BLaER1 treated with 17β-estradiol and CSF1 and Interleukin-3, amounts not matched to agents 10 nM and 100 nM (cell line): ENCODE measurements around the gene CSAD.
"Not testable (repeated sequence)": the region's sequence is repeated elsewhere in the genome, so short reads cannot be mapped to it uniquely, and the experiment has no call there.

Source experiments
- H3K27ac ChIP-seq, 11 experiments: shearing (Covaris generic); formaldehyde crosslinking; 2 replicates each; pipeline ENCODE4 v1.8.1; 2022
- H3K27me3 ChIP-seq, 11 experiments: shearing (Covaris generic); formaldehyde crosslinking; 2 replicates each; pipeline ENCODE4 v1.8.1; 2022
- H3K36me3 ChIP-seq, 11 experiments: shearing (Covaris generic); formaldehyde crosslinking; 2 replicates each; pipeline ENCODE4 v1.8.1; 2022
- H3K4me1 ChIP-seq, 10 experiments: shearing (Covaris generic); formaldehyde crosslinking; 2 replicates each; pipeline ENCODE4 v1.8.1; 2022
- H3K4me2 ChIP-seq, 11 experiments: shearing (Covaris generic); formaldehyde crosslinking; 2 replicates each; pipeline ENCODE4 v1.8.1; 2022
- H3K4me3 ChIP-seq, 10 experiments: shearing (Covaris generic); formaldehyde crosslinking; 2 replicates each; pipeline ENCODE4 v1.8.1; 2022
- H3K9ac ChIP-seq, 11 experiments: shearing (Covaris generic); formaldehyde crosslinking; 2 replicates each; pipeline ENCODE4 v1.8.1; 2022
- H3K9me3 ChIP-seq, 11 experiments: shearing (Covaris generic); formaldehyde crosslinking; replicated peaks in 1 of 11; 2 replicates each; pipeline ENCODE4 v1.8.1; 2022
- H4K20me1 ChIP-seq, 11 experiments: shearing (Covaris generic); formaldehyde crosslinking; 2 replicates each; pipeline ENCODE4 v1.8.1; 2022
- Cebpa-rat ChIP-seq, 11 experiments: shearing (Covaris generic); IDR thresholded peaks; 2 replicates each; pipeline ENCODE4 v1.8.1; 2022

The CSAD gene

GRCh38 chr12:53122961-53123468, 57.7 kb downstream of the CSAD start:
- Histone ChIP-seq H3K9me3 (no peaks in the 10 kb centered on the region), H4K20me1 (no peaks in the 10 kb centered on the region), H3K4me1 (peaks cover 0 to 14% (median 0%) of the 10 kb centered on the region in 10 experiments; a peak in 6 of 20 replicates), H3K9ac (no peak overlapping the region), H3K27ac (no peak overlapping the region), H3K27me3 (no peaks in the 10 kb centered on the region), H3K4me3 (no peak overlapping the region), H3K36me3 (no peaks in the 10 kb centered on the region), H3K4me2 (no peak overlapping the region)
- TF ChIP-seq Cebpa-rat (IDR thresholded peaks at IDR 0.05), result no peak

- no peaks in the 10 kb centered on the region for H3K9me3 ChIP-seq
- no peak overlapping the region for H3K4me2 ChIP-seq
- no peaks in the 10 kb centered on the region for H3K36me3 ChIP-seq
- H3K27me3 ChIP-seq, result no peaks in the 10 kb centered on the region
- no peak overlapping the region for H3K27ac ChIP-seq
- no peak for TF ChIP-seq Cebpa-rat (IDR thresholded peaks at IDR 0.05)
- H4K20me1 ChIP-seq, result no peaks in the 10 kb centered on the region
- no peak overlapping the region for H3K9ac ChIP-seq
- H3K4me1 ChIP-seq, result no peaks in the 10 kb centered on the region
- no peak overlapping the region for H3K4me3 ChIP-seq
These were observed 59.8 kb downstream of the CSAD start for GRCh38 chr12:53120685-53121525.

- H3K36me3 ChIP-seq, result no peaks in the 10 kb centered on the region
- no peaks in the 10 kb centered on the region for H3K4me1 ChIP-seq
- no peaks in the 10 kb centered on the region for H4K20me1 ChIP-seq
- H3K9me3 ChIP-seq, result no peaks in the 10 kb centered on the region
- no peak overlapping the region for H3K27ac ChIP-seq
- H3K9ac ChIP-seq, result no peak overlapping the region
- H3K4me2 ChIP-seq, result no peak overlapping the region
- no peak for TF ChIP-seq Cebpa-rat (IDR thresholded peaks at IDR 0.05)
- no peak overlapping the region for H3K4me3 ChIP-seq
- H3K27me3 ChIP-seq, result no peaks in the 10 kb centered on the region
These were observed 61.9 kb downstream of the CSAD start for GRCh38 chr12:53118751-53119300.

DNA sequence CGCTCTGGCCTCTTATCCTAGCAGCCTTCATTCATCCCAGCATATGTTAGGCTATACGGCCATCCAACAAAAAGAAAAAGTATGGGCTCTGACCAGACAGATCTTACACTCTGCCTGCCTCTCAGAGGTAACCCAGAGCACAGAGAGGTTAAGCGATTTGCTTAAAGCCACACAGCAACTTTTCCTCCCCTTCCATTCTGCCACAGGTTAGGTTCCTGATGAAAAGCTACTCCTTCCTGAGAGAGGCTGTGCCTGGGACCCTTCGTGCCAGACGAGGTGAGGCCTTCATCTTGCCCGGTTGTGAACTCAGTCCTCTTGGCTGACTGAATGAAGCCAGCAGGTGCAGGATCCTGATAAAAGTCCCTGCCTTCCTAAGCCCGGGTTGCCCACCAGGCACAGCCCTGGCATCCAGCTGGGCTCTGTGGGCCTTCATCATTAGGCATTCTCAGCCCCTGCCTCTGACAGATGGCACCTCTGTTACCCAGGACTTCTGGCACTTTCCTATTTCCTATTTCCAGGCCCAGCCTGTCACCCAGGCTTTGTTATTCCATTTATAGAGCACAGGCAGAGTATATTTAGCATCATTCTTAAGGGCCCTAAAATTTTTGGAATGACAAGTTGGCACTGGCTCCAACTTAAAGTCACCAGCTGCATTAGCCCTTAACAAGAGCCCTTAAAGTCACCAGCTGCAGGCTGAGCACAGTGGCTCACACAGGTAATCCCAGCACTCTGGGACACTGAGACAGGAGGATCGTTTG, 64.7 kb downstream of the CSAD start:
- Histone ChIP-seq H3K4me3 (no peak overlapping the region), H3K4me2 (no peak overlapping the region), H3K9me3 (no peaks in the 10 kb centered on the region), H3K9ac (no peak overlapping the region), H3K27me3 (no peaks in the 10 kb centered on the region), H3K4me1 (no peaks in the 10 kb centered on the region), H3K27ac (no peak overlapping the region), H4K20me1 (no peaks in the 10 kb centered on the region), H3K36me3 (no peaks in the 10 kb centered on the region)
- TF ChIP-seq Cebpa-rat (IDR thresholded peaks at IDR 0.05), result no peak

GRCh38 chr12:53115112-53115890, 65.4 kb downstream of the CSAD start:
- no peak overlapping the region for H3K9ac ChIP-seq
- H3K4me3 ChIP-seq, result no peak overlapping the region
- no peak for TF ChIP-seq Cebpa-rat (IDR thresholded peaks at IDR 0.05)
- no peaks in the 10 kb centered on the region for H3K4me1 ChIP-seq
- no peak overlapping the region for H3K4me2 ChIP-seq
- no peaks in the 10 kb centered on the region for H4K20me1 ChIP-seq
- no peak overlapping the region for H3K27ac ChIP-seq
- H3K27me3 ChIP-seq, result no peaks in the 10 kb centered on the region
- no peaks in the 10 kb centered on the region for H3K36me3 ChIP-seq
- no peaks in the 10 kb centered on the region for H3K9me3 ChIP-seq

GRCh38 chr12:53113951-53114350, 66.8 kb downstream of the CSAD start:
- H3K27ac ChIP-seq, result no peak overlapping the region
- H3K4me2 ChIP-seq, result no peak overlapping the region
- no peaks in the 10 kb centered on the region for H4K20me1 ChIP-seq
- no peak overlapping the region for H3K4me3 ChIP-seq
- no peaks in the 10 kb centered on the region for H3K4me1 ChIP-seq
- no peak overlapping the region for H3K9ac ChIP-seq
- H3K9me3 ChIP-seq, result no peaks in the 10 kb centered on the region
- no peak for TF ChIP-seq Cebpa-rat (IDR thresholded peaks at IDR 0.05)
- no peaks in the 10 kb centered on the region for H3K27me3 ChIP-seq
- no peaks in the 10 kb centered on the region for H3K36me3 ChIP-seq

GRCh38 chr12:53113136-53113705, 67.5 kb downstream of the CSAD start:
- H3K4me2 ChIP-seq, result no peak overlapping the region
- H3K4me1 ChIP-seq, result no peaks in the 10 kb centered on the region
- no peaks in the 10 kb centered on the region for H3K9me3 ChIP-seq
- H3K36me3 ChIP-seq, result no peaks in the 10 kb centered on the region
- no peak overlapping the region for H3K27ac ChIP-seq
- H3K9ac ChIP-seq, result no peak overlapping the region
- TF ChIP-seq Cebpa-rat (IDR thresholded peaks at IDR 0.05), result no peak
- no peaks in the 10 kb centered on the region for H4K20me1 ChIP-seq
- no peaks in the 10 kb centered on the region for H3K27me3 ChIP-seq
- H3K4me3 ChIP-seq, result no peak overlapping the region

DNA sequence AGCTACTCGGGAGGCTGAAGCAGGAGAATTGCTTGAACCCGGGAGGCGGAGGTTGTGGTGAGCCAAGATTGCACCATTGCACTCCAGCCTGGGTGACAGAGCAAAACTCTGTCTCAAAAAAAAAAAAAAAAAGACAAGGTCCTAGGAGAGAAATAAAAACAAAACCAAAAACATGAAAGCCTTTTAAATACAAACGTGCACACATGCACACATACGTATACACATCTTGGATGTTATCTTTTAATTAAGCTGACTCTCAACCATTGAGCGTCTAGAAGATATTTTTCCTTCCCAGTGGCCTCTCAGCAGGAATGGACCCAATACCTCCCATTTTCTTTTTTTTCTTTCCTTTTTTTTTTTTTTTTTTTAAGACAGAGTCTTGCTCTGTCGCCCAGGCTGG, 68.3 kb downstream of the CSAD start:
- H3K27me3 ChIP-seq, H3K27ac ChIP-seq, H3K4me3 ChIP-seq, H3K9ac ChIP-seq, H4K20me1 ChIP-seq, H3K9me3 ChIP-seq, H3K4me1 ChIP-seq, H3K36me3 ChIP-seq, H3K4me2 ChIP-seq: not testable (repeated sequence)
